D721Med (cell line): ENCODE data around the gene DDX56.

Experiments
- DNase-seq: peaks from one replicate; pipeline ENCODE4 v3.0.0; 2011; ENCODE audit warnings: low spot score; ENCODE audit not compliant: insufficient read length
- FAIRE-seq: peaks from 2 replicates; lab custom pipeline; 2011; peaks lifted over from hg19 to GRCh38; lab: Jason Lieb, UNC
- TF ChIP-seq, protein P1 (sequence below): IDR thresholded peaks from 2 replicates; pipeline ENCODE4 v1.5.1; 2012; ENCODE audit warnings: mild to moderate bottlenecking, control low read depth; ENCODE audit not compliant: insufficient read depth; ENCODE audit errors: missing control alignments

The DDX56 gene

DNA sequence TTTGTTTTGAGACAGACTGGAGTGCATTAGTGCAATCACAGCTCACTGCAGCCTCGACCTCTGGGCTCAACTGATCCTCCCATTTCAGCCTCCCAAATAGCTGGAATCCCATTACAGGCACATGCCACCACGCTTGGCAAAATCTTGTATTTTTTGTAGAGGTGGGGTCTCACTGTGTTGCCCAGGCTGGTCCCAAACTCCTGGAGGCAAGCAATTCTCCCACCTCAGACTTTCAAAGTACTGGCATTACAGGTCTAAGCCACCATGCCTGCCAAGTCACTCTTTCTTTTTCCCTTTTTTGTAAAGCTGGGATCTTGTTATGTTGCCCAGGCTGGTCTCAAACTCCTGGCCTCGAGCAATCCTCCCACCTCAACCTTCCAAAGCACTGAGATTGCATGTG is 24.3 kb downstream of the DDX56 start:
- no peak for DNase-seq
- FAIRE-seq: no peak
- TF ChIP-seq, protein P1, sequence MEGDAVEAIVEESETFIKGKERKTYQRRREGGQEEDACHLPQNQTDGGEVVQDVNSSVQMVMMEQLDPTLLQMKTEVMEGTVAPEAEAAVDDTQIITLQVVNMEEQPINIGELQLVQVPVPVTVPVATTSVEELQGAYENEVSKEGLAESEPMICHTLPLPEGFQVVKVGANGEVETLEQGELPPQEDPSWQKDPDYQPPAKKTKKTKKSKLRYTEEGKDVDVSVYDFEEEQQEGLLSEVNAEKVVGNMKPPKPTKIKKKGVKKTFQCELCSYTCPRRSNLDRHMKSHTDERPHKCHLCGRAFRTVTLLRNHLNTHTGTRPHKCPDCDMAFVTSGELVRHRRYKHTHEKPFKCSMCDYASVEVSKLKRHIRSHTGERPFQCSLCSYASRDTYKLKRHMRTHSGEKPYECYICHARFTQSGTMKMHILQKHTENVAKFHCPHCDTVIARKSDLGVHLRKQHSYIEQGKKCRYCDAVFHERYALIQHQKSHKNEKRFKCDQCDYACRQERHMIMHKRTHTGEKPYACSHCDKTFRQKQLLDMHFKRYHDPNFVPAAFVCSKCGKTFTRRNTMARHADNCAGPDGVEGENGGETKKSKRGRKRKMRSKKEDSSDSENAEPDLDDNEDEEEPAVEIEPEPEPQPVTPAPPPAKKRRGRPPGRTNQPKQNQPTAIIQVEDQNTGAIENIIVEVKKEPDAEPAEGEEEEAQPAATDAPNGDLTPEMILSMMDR: no peak

DNA sequence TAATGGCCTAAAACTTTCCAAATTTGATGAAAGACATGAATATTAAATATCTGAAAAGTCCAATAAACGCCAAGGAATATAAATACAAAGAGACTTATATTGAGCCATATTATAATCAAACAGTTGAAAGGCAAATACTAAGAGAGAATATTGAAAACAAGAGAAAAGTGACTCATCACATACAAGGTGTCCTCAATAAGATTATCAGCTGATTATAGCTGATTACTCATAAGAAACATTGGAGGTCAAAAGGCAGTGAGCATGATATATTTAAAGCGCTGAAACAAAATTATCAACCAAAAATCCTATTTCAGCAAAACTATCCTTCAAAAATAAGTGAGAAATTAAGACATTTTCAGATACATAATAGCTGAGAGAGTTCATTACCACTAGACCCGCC is 24.8 kb downstream of the DDX56 start:
- DNase-seq (no peak), FAIRE-seq (no peak)
- TF ChIP-seq, protein P1: no peak

DNA sequence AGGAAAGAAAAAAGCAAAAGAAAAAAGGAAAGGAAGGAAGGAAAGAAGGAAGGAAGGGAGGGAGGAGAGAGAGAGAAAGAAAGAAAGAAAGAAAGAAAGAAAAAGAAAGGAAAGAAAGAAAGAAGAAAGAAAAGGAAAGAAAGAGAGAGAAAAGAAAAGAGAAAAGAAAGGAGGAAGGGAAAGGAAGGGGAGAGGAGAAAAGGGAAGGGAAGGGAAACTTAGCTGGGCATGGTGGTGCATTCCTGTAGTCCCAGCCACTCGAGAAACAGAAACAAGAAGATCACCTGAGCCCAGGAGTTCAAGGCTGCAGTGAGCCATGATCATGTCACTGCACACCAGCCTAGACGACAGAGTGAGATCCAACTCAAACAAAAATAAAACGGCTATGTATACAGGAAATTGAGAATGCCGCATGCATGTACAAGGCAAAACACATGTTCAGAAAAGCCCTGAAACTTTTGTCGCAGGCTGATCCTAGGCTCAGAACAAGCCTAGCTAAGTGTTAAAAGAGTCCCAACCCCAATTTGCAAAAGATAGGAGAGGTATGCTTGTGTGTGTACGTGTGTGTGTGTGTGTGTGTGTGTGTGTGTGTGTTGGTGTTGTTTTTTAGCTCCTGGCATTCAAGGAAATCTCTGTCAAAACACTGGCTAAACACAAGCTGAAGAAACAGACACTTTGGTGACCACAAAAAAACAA is 26.0 kb downstream of the DDX56 start:
- FAIRE-seq (no peak), DNase-seq (no peak)
- TF ChIP-seq, protein P1: no peak

DNA sequence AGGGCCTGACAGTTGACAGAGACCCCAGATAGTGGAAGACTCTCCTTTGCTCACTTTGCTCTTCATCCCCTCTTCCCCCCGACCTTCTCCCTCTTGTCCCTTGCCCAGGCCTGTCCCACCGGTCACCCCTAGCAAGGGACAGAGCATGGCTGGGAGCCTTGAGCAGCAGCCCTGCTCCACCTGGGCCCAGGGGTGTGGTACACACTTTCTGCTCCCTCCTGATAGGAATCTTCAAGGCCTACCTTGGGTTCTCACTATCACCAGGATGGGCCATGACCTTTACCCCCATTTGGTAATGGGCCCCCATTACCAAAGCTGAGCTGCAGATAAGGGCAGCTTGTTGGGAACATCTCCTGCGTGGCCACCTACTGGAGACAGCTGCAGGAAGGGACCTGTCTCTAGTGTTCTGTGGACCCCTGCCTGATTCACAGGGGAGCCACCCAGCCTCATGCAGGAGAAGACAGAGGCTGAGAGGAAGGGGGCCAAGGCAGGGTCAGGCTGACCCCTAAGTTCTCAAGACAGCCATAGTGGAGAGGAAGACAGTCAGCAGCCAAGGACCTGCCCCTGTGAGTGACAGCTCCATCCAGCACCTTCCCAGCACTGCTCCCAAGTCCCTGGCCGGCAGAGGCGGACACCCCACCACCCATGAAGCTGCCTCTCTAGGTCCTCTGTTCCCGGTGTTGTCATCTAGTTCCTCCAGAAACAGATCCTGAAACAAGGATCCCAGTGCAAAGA is 31.7 kb downstream of the DDX56 start:
- DNase-seq: no peak
- TF ChIP-seq, protein P1: no peak
- no peak for FAIRE-seq

DNA sequence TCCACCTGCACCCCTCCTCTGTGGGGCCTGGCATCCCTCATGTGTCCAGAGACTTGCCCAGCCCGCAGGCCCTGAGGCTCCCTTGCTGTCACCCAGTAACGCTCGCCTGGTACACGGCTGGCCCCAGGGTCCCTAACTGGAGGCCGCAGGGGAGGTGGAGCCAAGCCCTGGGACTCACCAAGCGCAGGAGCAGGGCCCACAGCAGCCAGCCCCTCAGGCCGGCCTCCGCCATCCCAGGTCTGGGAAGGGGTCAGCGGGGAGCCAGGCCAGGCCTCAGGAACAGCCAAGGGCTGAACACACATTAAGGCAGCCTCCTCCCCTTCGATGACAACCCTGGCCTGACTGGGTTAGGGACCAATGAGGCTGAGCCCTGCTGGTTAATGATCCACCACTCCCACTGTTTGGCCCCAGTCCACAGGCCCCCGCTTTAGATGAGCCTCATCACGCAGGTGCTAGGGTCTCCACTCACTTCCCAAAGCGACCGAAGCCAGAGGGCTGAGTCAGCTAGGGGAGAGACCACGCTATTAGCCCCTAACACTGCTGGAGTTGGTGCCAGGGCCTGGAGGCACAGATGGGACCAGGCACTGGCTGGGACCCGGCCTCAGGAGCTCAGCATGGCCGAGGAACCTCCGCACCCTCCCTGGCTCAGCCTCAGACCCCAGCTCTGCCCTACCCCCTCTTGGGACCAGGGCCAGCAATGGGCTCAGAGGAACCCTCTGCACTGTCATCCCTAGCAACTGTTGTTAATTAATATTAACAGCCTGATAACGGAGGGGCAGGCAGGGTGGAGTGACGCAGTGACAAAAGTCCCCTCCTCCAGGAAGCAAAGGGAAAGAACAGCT is 32.5 kb downstream of the DDX56 start, which contains the start of gene NPC1L1:
TSS of gene NPC1L1 (minus strand) at position 303 of the 842 bp plus-strand sequence. CDS start at position 232, 71 bp downstream.
- FAIRE-seq (no peak), DNase-seq (no peak)
- TF ChIP-seq, protein P1: no peak

DNA sequence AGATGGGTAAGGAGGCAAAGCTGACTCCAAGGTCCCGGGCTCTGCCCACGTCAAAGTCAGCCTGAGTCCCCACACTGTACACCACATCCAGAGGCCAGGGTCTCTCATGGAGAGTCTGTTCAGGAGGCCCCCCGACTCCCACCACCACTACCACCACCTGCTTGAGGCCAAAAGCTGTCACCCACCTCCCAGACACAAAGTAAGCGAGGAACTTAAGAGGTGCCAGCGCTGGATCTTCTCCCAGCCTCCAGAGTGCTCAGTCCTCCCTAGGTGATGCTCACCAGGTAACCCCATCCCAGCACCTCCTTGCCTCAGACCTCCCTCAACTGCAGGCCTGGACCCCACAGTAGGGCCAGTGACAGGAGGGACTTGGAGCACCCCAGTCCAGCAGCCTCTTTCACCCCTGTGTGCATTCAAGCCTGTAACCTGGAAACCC is 33.1 kb downstream of the DDX56 start:
- TF ChIP-seq, protein P1: no peak
- FAIRE-seq (no peak), DNase-seq (no peak)
